Endodermal cell (in vitro differentiated cells): ENCODE results near the gene PDX1. TPM values are rescaled to one million over a fixed set of nuclear protein-coding genes. Genes with fewer than 3 reads are reported as not detected.

ENCODE experiments used
- DNase-seq: peaks from one replicate; pipeline ENCODE4 v3.0.0-alpha.2; 2017
- H3K27ac ChIP-seq: 2 replicates; pipeline ENCODE4 v1.5.1; 2013; ENCODE audit warnings: mild to moderate bottlenecking, low read depth, low read length, moderate library complexity
- H3K27me3 ChIP-seq: 2 replicates; pipeline ENCODE4 v1.6.1; 2013; ENCODE audit warnings: mild to moderate bottlenecking, low read length, moderate library complexity; ENCODE audit not compliant: insufficient read depth, control insufficient read depth, poor library complexity, severe bottlenecking
- H3K36me3 ChIP-seq: 2 replicates; pipeline ENCODE4 v1.7.0; 2013; ENCODE audit warnings: mild to moderate bottlenecking, low read length, moderate library complexity; ENCODE audit not compliant: control insufficient read depth, insufficient read depth
- H3K4me1 ChIP-seq: one replicate; pipeline ENCODE4 v1.7.0; 2013; ENCODE audit warnings: low read length; ENCODE audit not compliant: control insufficient read depth, insufficient read depth
- H3K4me3 ChIP-seq: 2 replicates; pipeline ENCODE4 v1.5.1; 2013; ENCODE audit warnings: mild to moderate bottlenecking, low read length, moderate library complexity
- H3K9ac ChIP-seq: 2 replicates; pipeline ENCODE4 v1.6.1; 2013; ENCODE audit warnings: mild to moderate bottlenecking, low read length, moderate library complexity; ENCODE audit not compliant: poor library complexity, severe bottlenecking; ENCODE audit errors: extremely low read depth
- H3K9me3 ChIP-seq: 2 replicates; pipeline ENCODE4 v1.6.1; 2013; ENCODE audit warnings: mild to moderate bottlenecking, low read length, moderate library complexity; ENCODE audit not compliant: control insufficient read depth
- H3K27ac Mint-ChIP-seq: 2 replicates; pipeline ENCODE4 v1.8.0; 2020; ENCODE audit warnings: mixed read lengths
- H3K27me3 Mint-ChIP-seq: 2 replicates; pipeline ENCODE4 v1.8.0; 2021; ENCODE audit warnings: mild to moderate bottlenecking, mixed read lengths; ENCODE audit not compliant: insufficient read depth
- H3K36me3 Mint-ChIP-seq: 2 replicates; pipeline ENCODE4 v1.8.0; 2020; ENCODE audit warnings: low read depth, mixed read lengths
- H3K4me1 Mint-ChIP-seq: 2 replicates; pipeline ENCODE4 v1.8.0; 2020; ENCODE audit warnings: mixed read lengths
- H3K4me3 Mint-ChIP-seq: 2 replicates; pipeline ENCODE4 v1.8.0; 2020; ENCODE audit warnings: mild to moderate bottlenecking, moderate library complexity, mixed read lengths
- H3K9me3 Mint-ChIP-seq: 2 replicates; pipeline ENCODE4 v1.8.0; 2020; ENCODE audit warnings: mild to moderate bottlenecking, mixed read lengths
- WGBS, 2 experiments: methylation state at CpG; one replicate each; pipeline versions ENCODE4 v1.1.5 to v1.1.7; 2013; ENCODE audit warnings: missing lambda C conversion rate in 2 of 2, mixed read lengths in 1 of 2; ENCODE audit not compliant: insufficient coverage in 1 of 2, insufficient read length in 1 of 2; 5-methylcytosine and 5-hydroxymethylcytosine counted together
- total RNA-seq, 2 donors: library from RNA; stranded (reverse); fragmentation: NEBNext Ultra II Directional in 1 of 2; extraction: Animal tissue kit (Norgen Biotek cat#: 25700) in 1 of 2; gene quantifications; 2 replicates in 1 of 2; 3 replicates in 1 of 2; pipeline ENCODE4 v1.2.1, GENCODE V29; 2021
- TF ChIP-seq, protein P1 (sequence below): fragments of 200-600 bp; sonication (generic); conservative IDR thresholded peaks from 2 replicates; pipeline ENCODE4 v1.5.0; 2021; ENCODE audit warnings: antibody characterized with exemption, mild to moderate bottlenecking

Gene PDX1
- total RNA-seq, 2 donors from 2014 or later = not detected

GRCh38 chr13:27928353-27928804 is 8.6 kb downstream of the PDX1 start:
- Mint-ChIP-seq H3K36me3 (no peaks in the 10 kb centered on the region), H3K9me3 (no peaks in the 10 kb centered on the region), H3K27ac (no peak overlapping the region), H3K4me1 (peaks cover 4% of the 10 kb centered on the region), H3K27me3 (peaks cover 97% of the 10 kb centered on the region), H3K4me3 (peak overlapping the region; percentile 9)
- no peaks in the 10 kb centered on the region for H3K36me3 ChIP-seq
- TF ChIP-seq, protein P1, sequence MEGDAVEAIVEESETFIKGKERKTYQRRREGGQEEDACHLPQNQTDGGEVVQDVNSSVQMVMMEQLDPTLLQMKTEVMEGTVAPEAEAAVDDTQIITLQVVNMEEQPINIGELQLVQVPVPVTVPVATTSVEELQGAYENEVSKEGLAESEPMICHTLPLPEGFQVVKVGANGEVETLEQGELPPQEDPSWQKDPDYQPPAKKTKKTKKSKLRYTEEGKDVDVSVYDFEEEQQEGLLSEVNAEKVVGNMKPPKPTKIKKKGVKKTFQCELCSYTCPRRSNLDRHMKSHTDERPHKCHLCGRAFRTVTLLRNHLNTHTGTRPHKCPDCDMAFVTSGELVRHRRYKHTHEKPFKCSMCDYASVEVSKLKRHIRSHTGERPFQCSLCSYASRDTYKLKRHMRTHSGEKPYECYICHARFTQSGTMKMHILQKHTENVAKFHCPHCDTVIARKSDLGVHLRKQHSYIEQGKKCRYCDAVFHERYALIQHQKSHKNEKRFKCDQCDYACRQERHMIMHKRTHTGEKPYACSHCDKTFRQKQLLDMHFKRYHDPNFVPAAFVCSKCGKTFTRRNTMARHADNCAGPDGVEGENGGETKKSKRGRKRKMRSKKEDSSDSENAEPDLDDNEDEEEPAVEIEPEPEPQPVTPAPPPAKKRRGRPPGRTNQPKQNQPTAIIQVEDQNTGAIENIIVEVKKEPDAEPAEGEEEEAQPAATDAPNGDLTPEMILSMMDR = no peak
- no peak overlapping the region for H3K9ac ChIP-seq
- H3K27me3 ChIP-seq = peaks cover 100% of the 10 kb centered on the region
- H3K27ac ChIP-seq = no peak overlapping the region
- H3K4me1 ChIP-seq = no peaks in the 10 kb centered on the region
- H3K4me3 ChIP-seq = no peak overlapping the region
- H3K9me3 ChIP-seq = peaks cover 7% of the 10 kb centered on the region
- DNase-seq = no peak
- 9 to 12% methylated on average over 21 to 26 of the region's 26 CpGs for WGBS, 2 experiments

DNA sequence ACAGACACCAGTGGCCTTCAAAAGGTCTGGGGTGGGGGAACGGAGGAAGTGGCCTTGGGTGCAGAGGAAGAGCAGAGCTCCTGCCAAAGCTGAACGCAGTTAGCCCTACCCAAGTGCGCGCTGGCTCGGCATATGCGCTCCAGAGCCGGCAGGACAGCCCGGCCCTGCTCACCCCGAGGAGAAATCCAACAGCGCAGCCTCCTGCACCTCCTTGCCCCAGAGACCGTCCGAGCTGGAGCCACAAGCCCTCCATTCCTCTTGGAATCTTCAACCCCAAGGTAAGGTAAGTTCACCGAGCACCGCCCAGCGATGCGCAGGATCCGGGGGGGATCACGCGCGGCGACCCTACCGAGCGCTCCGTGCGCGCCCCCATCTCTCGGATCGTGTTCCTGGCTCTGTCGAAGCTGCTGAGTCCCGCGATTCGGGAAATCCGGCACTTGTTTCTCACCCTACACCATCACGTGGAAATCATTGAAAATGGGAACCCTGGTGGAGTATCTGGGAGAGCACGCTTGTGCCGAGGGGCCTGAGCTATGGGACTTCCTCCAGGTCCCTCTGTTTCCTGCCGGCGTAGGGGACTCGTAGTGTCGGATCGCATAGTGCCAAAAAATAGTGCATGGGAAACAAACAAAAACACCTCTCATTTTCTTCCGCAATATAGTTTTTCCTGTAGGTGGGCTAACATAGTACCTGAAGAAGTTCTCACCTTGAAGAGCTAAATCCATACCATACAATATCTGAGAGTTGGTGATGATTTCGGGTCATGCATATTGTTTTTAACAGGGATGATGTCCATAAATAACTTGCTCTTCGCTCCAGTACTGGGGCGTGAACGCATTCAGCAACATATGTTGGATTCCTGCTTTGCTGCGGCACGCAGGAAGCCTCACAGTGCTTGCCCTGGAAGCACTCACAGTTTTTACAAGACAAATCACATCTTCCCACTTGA is 9.3 kb downstream of the PDX1 start:
- Histone ChIP-seq H3K9ac (no peak overlapping the region), H3K27ac (no peak overlapping the region), H3K4me1 (no peaks in the 10 kb centered on the region), H3K27me3 (peaks cover 100% of the 10 kb centered on the region), H3K4me3 (no peak overlapping the region), H3K9me3 (peaks cover 7% of the 10 kb centered on the region), H3K36me3 (no peaks in the 10 kb centered on the region)
- Mint-ChIP-seq H3K27me3 (peaks cover 97% of the 10 kb centered on the region), H3K27ac (no peak overlapping the region), H3K4me1 (peaks cover 4% of the 10 kb centered on the region), H3K36me3 (no peaks in the 10 kb centered on the region), H3K9me3 (no peaks in the 10 kb centered on the region), H3K4me3 (peak overlapping the region; percentile 9)
- peak; percentile 61 for DNase-seq
- WGBS, 2 experiments = 7 to 13% methylated on average over 17 to 47 of the region's 48 CpGs
- TF ChIP-seq, protein P1 = peak; percentile 11

DNA sequence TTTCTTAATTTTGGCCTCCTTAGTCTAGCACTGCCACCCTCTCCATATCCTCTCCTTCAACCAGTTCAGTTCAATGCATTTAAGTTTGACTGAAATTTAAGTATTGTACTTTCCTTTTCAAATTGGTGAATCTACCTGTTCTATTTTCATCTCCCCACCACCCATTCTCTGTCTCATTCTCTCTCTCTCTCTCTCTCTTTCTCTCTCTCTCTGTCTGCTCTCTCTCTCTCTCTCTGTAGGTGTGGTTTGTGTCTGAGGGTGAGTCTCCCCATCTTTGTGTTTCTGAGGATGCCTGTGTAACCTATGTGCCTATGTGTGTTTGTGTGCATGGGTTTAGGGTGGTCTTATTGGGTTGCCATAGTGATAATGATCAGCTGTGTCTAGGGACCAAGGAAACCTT is 10.1 kb downstream of the PDX1 start:
- H3K4me3 ChIP-seq = no peak overlapping the region
- DNase-seq = no peak
- peaks cover 94% of the 10 kb centered on the region for H3K27me3 ChIP-seq
- H3K27ac ChIP-seq = no peak overlapping the region
- TF ChIP-seq, protein P1 = no peak
- H3K27me3 Mint-ChIP-seq = peaks cover 90% of the 10 kb centered on the region
- no peak overlapping the region for H3K9ac ChIP-seq
- peaks cover 4% of the 10 kb centered on the region for H3K4me1 Mint-ChIP-seq
- no peaks in the 10 kb centered on the region for H3K9me3 Mint-ChIP-seq
- H3K27ac Mint-ChIP-seq = no peak overlapping the region
- H3K36me3 Mint-ChIP-seq = no peaks in the 10 kb centered on the region
- H3K4me1 ChIP-seq = no peaks in the 10 kb centered on the region
- H3K36me3 ChIP-seq = no peaks in the 10 kb centered on the region
- H3K9me3 ChIP-seq = peaks cover 7% of the 10 kb centered on the region
- H3K4me3 Mint-ChIP-seq = no peak overlapping the region
